ENCODE measurements around the gene CLEC4G.

DNA sequence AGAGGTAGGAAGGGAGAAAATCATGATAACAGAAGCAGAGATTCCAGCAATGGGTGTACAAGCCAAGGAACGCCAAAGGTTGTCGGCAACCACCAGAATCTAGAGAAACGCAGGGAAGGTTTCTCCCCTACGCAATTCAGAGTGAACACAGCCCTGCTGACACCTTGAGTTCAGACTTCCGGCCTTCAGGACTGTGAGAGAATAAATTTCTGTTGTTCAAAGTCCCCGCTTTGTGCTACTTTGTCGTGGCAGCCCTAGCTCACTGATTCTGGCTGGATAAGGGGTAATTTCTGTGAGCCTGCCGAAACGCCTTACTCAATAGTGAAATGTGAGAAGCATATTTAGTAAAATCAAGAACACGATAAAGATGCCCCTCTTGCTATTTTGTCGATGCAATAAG, 5.3 kb upstream of the CLEC4G start:
- no peak for TF ChIP-seq ARNTL (CRISPR knock-in tag; IDR thresholded peaks at IDR 0.05; ENCODE audit: borderline replicate concordance, low read depth)
- no peak for TF ChIP-seq ZNF565 (CRISPR knock-in tag; conservative IDR thresholded peaks at IDR 0.05; ENCODE audit: low read depth)
